ENCODE measurements around the gene GTF3C1.

DNA sequence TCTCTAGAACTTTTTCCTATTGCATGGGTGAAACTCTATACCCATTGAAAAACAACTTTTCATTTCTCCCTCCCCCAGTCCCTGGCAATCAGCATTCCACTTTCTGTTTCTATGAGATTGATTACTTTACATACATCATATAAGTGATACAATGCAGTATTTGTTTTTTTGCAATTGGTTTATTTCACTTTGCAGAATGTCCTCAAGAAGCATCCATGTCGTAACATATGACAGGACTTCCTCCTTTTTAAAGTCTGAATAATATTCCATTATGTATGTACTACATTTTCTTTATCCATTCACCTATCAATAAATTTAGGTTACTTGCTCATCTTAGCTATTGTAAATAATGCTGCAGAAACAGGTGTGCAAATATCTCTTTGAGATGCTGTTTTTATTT lies 139.0 kb downstream of the GTF3C1 start:
- TF ChIP-seq SNAI2 (CRISPR knock-in tag; IDR thresholded peaks at IDR 0.05) (no peak), BACH2 (CRISPR knock-in tag; IDR thresholded peaks at IDR 0.05; ENCODE audit: borderline replicate concordance) (no peak), PATZ1 (CRISPR knock-in tag; IDR thresholded peaks at IDR 0.05; ENCODE audit: borderline replicate concordance) (no peak), ZFP30 (CRISPR knock-in tag; IDR thresholded peaks at IDR 0.05) (no peak), ZNF565 (CRISPR knock-in tag; conservative IDR thresholded peaks at IDR 0.05; ENCODE audit: low read depth) (no peak), ISL1 (CRISPR knock-in tag; IDR thresholded peaks at IDR 0.05) (no peak)
- TF ChIP-seq, protein P1, sequence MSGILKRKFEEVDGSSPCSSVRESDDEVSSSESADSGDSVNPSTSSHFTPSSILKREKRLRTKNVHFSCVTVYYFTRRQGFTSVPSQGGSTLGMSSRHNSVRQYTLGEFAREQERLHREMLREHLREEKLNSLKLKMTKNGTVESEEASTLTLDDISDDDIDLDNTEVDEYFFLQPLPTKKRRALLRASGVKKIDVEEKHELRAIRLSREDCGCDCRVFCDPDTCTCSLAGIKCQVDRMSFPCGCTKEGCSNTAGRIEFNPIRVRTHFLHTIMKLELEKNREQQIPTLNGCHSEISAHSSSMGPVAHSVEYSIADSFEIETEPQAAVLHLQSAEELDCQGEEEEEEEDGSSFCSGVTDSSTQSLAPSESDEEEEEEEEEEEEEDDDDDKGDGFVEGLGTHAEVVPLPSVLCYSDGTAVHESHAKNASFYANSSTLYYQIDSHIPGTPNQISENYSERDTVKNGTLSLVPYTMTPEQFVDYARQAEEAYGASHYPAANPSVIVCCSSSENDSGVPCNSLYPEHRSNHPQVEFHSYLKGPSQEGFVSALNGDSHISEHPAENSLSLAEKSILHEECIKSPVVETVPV (CRISPR knock-in tag; IDR thresholded peaks at IDR 0.05), result no peak
- TF ChIP-seq, protein P2, sequence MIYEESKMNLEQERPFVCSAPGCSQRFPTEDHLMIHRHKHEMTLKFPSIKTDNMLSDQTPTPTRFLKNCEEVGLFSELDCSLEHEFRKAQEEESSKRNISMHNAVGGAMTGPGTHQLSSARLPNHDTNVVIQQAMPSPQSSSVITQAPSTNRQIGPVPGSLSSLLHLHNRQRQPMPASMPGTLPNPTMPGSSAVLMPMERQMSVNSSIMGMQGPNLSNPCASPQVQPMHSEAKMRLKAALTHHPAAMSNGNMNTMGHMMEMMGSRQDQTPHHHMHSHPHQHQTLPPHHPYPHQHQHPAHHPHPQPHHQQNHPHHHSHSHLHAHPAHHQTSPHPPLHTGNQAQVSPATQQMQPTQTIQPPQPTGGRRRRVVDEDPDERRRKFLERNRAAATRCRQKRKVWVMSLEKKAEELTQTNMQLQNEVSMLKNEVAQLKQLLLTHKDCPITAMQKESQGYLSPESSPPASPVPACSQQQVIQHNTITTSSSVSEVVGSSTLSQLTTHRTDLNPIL (CRISPR knock-in tag; IDR thresholded peaks at IDR 0.05; ENCODE audit: low read depth), result no peak
